GM21576 (cell line): ENCODE measurements around the gene AVPR1A.

ENCODE experiments used
- ATAC-seq: cut with Tn5 transposase; IDR thresholded peaks from one replicate; pipeline ENCODE4 v1.9.1; 2021; ENCODE audit warnings: mild to moderate bottlenecking, moderate library complexity; ENCODE audit not compliant: unreplicated experiment

Gene AVPR1A

GRCh38 chr12:63095369-63095980, 55.5 kb downstream of the AVPR1A start:
- no peak for ATAC-seq

GRCh38 chr12:63093711-63094110, 57.3 kb downstream of the AVPR1A start:
- no peak for ATAC-seq

- ATAC-seq = no peak
Observed at GRCh38 chr12:63093084-63093483, 57.9 kb downstream of the AVPR1A start.
